Uterine smooth muscle cell (primary cell): Measurements from ENCODE around the gene LIMCH1. TPM values are rescaled to one million over a fixed set of nuclear protein-coding genes. Genes with fewer than 3 reads are reported as not detected.

Source experiments
- total RNA-seq: library from RNA; depleted of rRNA; stranded (reverse); fragments of >200 nt; gene quantifications from 2 replicates; pipeline ENCODE4 v1.2.3, GENCODE V29; 2014

The LIMCH1 gene
- 1.4 and 3.3 TPM in 2 replicates for total RNA-seq

DNA sequence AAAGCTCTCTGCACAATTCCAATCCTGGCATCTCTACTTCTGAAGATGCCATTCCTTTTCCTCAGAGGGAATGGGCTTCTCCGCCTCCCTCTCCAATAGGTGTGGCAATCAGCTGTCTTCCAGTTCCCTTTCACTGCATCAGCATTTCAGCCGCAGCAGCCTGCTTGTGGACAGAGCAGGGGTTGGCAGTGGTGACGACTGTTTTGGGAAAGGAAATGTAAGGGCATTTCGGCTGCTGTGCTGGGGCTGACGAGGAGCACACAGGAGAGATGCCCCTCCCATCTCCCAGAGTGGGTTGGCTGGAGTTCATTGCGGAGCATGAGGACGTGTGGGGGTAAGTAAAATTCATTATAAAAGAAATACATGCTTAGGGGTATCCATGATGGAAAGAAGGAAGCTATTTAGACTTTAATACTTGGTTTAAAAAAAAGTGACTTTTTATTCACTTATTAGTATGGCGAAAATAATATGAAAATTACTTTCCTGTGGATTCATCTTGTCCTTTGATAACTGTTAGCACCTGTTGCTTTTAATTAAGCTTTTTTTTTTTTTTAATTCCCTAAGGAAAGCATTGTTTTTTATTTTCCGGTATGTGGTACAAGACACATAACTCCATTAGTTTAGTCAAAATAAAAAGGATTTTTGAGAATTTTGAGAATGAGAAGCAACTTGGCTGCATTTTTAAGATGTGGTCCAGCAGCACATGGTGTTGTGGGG, at the start of gene LIMCH1:
Gene LIMCH1, plus strand, starts transcription at position 141 of the 717 bp plus-strand sequence. CDS start 67,839 bp downstream, outside the sequence.

GRCh38 chr4:41748571-41749475, 210.9 kb downstream of the LIMCH1 start, which contains the start of gene PHOX2B:
Gene PHOX2B (minus strand): TSS chr4:41748725. CDS start chr4:41748610, 115 bp downstream.

Other genes starting within 250 kb of the LIMCH1 start
- not detected in 2 replicates for gene PHOX2B, start 210.6 kb downstream of the LIMCH1 start, total RNA-seq